ENCODE results near the gene NEURL1.
A peak's percentile ranks its signal among the peaks of the same experiment; 100 is the strongest.
"Not testable (repeated sequence)": the region's sequence is repeated elsewhere in the genome, so short reads cannot be mapped to it uniquely, and the experiment has no call there.

The NEURL1 gene

DNA sequence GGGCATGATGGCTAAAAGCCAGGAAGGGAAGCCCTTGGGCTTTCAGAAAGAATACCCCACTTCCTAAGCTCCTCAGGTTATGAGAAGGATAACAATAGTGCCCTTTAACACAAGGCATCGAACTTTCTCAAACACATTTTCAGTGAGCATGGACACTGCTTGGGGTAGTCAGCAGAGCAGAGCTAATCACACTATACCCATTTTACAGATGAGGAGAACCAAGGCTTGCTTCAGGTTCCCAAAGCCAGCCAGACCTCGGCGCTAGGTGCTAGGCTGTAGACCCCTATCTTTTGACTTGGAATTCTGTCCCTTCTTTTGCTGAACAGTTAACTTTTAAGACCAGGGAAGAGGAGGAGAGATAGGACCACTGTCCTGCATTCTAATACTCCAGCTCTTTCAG, 1.8 kb downstream of the NEURL1 start:
- no peak for DNase-seq

DNA sequence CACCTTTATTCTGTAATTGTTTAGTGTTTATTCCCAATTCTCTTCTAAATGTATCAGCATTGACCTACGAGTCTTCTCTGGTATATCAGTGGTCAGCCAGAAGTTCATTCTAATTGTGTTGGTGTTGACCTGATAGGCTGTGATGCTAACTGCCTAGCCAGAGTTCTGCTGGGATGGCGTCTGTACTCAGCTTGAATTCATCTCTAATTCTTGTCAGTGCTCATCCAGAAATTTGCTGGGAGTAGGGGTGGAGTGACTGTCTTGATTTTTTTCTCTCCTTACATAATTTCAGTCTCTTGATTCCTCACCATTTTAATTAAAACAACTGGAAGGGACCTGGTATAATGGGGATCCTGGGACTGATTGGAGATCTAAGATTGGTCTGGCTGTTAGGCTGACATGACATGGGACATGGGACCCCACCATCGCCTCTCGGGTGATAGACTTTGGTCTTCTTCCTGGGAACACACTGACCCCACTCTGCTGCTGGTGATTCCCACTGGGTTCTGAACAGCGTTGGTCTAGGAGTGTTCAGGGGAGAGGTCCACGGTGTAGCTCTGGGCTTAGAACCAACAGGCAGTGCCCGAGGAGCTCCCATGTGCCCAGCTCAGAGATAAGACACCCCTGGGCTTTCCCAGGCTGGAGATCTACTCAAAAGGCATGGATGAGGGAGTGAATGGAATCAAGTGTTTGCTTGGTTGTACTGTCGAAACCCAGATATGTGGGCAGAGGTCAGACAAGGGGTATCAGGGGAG, 3.8 kb downstream of the NEURL1 start:
- no peak for DNase-seq

DNA sequence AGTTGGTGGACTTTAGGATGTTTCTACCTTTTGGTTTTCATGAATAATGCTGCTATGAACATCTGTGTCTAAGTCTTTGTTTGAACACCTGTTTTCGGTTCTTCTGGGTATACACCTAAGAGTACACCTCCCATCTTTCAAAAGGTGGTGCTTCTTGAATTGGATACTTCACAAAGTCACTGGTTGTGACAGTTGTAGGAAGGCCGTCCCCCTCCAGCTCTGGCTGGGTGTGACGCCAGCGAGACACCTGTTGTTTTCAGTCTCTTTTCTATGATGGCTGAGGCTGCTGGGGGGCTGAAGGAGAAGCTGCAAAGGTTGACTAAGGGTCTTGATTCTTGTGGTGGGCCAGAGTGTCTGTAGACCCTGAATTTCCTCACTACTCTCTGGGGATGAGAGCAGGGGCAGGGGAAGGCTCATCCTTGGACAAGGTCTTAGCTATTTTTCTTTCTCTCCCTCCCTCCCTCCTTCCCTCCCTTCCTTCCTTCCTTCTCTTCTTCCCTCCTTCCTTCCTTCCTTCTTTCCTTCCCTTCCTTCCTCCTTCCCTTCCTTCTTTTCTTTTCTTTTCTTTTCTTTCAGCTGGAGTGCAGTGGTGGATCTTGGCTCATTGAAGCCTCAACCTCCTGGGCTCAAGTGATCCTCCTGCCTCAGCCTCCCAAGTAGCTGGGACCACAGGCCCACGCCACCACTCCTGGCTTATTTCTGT, 5.6 kb downstream of the NEURL1 start:
- no peak for DNase-seq

DNA sequence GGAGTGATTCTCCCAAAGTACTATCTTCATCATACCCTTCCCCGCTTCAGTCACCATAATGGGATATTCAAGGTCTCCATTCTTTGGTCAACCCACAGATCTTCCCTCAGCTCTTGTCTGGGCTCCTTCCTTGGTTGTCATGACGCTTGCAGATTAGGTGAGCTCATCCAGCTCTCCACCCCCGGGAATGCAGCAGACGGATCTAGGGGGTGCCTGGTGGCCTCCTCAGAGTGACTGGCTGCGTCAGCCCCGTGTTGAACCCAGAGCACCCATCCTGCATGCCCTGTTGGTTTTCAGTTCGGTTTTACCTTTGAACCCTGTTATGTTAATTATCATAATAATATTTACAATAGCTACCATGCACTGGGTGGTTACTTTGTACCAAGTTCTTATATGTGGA, 6.4 kb downstream of the NEURL1 start:
- DNase-seq, result no peak

DNA sequence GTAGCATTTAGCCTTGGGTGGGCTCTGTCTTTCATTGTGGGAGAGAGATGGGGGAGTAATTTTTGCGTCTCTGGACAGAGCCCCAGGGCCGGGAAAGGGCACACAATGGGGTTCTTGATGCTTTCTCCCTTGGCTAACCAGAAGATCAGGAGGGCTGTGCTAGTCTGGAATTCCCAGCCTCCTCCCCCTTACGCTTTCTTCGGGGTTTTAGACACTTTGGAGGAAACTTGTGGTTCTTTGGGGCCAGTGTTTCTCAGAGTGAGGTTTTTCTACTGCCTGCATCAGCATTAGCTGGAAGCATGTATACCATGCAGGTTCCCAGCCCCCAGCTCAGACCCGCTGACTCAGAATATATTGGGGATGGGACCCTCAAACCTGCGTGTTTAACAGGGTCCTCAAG, 7.0 kb downstream of the NEURL1 start:
- DNase-seq, result no peak

DNA sequence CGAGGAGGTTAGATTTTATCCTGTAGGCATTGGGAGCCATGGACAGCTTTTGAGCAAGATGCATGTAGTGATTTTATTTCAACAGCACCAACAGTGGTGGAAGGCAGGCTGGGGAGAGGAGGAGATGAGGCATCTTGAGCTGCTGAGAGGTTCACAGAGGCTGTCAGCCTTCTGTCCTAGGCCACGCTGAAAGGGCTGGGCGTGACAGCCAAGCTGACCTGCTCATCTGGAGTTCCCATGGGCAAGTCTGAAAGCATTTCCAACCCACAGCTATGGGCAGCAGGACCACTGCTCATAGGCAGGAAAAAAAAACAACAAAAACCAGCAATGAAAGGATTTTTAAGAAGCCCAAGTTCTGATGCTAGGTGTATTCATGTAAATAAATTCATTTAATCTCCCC, 7.7 kb downstream of the NEURL1 start:
- no peak for DNase-seq

DNA sequence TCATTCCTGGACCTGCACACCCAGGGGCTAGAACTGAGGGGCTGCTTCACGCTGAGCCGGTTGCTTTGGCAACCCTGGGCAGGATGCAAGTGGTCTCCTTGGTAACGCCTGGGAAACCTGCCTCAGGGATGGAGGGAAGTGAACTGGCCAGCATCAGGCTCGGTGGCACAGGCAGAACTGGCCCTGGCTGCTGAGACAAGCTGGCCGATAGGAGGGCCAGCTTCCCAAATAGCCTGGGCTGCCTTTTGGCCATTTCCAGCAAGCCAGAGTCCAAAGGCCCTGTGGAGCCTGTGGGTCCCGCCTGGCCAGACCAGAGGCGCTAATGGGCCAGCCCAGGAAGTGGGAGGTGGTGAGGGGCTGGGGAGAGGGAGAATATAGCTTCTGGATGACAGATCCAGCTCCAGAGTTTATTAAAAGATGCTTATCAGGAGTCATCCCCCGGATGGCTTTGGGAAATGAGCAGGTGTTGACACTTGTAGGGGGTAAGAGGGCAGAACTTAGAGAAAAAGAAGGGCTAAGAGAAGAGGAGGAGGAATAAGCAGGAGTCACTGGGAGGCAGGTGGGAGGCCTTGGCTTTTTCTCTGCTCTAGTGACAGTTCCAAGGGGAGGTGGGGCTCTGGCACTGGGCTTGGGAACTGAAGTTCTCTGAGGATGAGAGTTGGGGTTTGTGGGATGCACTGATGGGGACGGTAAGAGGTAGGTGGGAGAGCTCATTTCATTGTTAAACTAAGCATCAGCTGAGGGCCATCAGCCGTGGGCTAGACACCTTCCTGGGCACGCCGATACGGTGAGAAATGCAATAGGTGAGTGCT, 9.6 kb downstream of the NEURL1 start:
- DNase-seq, result no peak

DNA sequence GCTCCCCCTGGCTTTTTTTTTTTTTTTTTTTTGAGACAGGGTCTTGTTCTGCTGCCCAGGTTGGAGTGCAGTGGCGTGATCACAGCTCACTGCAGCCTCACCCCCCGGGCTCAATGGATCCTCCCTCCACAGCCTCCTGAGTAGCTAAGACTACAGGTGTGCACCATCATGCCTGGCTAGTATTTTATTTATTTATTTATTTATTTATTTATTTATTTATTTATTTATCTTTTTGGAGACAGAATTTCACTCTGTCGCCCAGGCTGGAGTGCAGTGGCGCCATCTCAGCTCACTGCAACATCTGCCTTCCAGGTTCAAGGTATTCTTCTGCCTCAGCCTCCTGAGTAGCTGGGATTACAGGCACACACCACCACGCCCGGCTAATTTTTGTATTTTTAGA, 10.3 kb downstream of the NEURL1 start:
- not testable (repeated sequence) for DNase-seq

DNA sequence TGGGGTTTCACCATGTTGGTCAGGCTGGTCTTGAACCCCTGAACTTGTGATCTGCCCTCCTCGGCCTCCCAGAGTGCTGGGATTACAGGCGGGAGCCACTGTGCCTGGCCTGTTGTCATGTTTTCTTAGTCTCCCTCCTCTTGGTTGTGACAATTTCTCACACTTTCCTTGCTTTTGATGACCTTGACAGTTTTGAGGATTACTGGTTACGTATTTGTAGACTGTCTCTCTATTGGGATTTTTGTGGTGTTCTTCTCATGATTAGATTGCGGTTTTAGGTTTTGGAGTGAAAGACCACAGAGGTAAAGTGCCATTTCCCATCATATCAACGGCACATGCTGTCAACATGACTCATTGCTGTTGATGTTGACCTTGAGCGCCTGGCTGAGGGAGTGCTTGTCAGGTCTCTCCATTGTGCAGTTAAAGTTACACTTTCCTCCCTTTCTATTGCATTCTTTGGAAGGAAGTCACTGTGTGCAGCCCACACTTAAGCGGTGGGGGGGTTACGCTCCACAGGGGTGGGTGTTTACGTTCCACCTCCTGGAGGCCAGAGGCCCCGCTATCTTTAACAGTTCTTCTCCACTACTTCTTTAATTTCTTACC, 10.8 kb downstream of the NEURL1 start:
- peak; percentile 53 for DNase-seq

DNA sequence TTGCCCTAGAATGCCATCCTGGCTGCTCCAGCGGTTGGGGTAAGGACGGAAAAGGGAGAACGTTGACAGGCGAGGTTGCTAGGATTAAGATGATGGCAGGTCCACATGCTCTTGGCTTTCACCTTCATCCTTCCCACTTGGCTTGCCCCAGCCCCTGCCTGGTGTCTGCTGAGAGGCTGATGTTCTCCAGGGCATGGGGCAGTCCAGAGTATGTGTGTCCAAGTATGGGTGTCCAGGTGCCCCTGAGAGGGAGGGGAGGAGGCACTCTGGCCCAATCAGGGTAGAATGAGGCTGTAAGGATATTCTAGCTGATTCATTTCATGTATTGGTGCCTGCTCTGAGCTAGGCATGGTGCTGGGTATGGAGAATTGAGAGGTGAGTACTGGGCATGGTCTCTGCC, 12.6 kb downstream of the NEURL1 start:
- no peak for DNase-seq

DNA sequence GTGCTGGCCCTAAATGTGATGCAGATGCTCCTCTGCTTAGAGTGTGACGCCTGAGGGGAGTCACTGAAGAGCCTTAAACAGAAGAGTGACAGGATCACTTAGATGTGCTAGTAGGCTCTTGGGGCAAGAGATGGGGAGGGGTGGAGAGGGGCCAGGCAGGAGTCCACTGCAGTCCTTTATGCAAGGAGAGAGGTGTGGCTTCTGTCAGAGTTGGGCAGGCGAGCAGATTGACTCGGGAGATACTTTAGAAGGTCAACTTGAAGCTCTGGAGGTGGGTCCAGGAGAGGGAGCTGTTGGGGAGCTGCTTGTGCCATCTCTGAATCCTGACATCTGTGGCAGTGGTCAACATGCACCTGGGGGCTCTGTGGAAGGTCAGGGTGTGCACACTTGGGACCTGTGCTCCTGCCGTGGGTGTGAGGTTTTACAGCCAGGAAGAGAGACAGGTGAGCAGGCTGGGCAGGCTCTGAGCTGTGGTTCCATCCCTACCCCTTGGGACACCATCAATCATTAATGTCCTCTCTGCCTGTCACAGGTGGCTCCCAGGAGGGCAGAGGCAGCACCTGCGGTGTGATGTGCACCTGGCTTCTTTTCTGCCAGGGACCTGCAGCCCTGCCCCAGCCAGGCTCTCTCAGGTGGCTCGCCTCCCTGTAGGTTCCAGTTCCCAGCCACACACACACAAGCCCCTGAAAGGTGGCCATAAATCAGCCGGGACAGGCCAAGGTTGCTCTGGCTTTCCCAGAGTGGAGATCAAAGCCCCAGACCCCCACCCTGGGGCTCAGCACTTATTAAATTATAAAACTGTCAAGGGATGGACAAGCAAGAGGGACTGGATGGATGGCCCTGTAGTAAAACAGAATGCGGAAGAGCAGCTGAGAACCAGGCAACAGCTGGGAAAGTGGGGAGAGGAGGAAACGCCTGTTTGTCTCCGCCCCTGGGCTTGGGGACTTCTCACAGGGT, 14.0 kb downstream of the NEURL1 start:
- no peak for DNase-seq

DNA sequence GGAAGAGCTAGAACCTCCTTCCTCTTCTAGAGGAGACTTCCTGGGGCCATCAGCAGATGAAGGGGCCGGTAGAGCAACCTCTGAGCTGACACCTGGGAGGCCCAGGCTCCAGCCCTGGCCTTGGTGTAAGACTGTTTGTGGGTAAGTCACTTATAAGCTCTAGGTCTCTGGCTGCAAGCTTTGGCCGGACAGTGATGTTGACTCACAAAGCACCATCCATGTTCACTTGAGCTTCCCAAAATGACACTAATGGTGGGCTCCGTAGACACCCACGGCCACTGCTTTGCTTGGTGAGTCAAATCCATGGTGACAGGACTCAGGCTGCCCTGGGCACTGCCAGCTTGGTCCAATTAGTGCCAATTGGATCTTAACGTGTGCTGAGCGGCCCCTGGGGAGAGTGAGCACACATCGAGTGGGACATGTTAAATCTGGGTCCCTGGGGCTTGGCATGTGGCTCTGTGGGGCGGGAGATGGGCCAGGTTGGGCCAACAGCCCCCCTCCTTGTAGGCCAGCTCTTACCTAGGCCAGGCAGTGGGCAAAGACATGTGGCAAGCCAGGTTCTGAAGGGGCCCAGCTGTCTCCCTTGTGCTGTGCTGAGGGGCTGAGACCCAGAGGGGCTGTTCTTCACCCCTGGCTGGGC, 16.7 kb downstream of the NEURL1 start:
- no peak for DNase-seq

DNA sequence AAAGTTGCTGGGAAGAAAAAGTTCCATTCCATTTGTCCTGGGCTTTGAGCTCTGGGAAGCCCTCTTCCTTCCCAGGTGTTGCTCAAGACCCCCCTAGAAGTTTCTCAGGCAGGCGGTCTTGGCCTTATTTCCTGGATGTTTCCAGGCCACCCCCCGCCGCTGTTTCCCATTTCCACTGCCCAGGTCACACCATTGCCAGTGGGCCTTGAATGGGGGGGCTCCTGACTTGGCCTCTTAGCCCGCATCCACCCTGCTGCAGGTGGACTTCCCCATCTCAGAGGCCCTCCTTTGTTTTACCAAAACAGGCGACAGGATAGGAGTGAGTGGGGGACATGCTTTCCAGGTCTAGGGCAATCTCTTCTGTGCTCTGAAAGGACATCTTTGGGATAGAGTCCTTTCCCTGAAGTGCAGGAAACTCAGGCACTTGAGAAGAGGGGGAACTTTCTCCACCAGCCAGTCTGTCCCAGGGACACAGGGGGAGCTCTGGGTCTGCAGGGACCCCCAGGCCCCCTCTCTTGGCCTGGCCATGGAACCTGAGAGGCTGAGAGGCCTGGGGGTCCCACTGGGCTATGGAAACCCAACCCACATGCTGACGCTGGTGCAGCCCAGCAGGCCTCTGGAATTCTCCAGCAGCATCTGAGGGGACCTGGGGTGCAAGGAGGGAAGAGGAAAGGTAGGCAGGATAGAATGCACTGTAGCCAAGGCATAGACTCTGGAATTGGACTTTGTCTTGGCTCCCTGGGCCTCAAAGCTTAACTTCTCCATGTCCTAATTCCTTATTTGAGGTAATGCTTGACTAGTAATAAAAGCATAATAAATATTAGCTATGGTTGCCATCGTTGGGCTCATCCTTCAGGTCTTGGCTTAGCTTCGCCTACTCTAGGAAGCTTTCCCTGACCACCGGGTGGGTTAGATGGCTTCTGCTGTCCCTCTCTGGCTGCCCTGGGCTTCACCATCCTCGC, 17.6 kb downstream of the NEURL1 start:
- DNase-seq, result no peak

DNA sequence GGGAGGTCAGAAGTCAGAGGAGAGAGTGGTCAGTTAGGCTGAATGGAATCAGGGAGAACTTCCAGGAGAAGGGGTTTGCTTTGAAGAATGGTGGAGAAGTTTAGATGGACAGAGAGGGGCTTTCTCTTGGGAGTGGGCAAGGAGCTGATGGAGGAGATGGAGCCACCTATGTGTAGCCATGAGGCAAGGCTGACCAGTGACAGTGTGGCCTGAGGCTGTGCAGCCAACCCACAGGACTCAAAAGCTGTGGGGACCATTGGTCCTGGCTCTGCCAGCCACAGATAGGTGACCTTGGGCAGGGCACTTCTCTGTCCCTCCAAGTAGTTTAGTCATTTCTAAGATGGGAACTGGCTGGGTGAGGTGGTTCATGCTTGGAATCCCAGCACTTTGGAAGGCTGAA, 18.7 kb downstream of the NEURL1 start:
- no peak for DNase-seq

DNA sequence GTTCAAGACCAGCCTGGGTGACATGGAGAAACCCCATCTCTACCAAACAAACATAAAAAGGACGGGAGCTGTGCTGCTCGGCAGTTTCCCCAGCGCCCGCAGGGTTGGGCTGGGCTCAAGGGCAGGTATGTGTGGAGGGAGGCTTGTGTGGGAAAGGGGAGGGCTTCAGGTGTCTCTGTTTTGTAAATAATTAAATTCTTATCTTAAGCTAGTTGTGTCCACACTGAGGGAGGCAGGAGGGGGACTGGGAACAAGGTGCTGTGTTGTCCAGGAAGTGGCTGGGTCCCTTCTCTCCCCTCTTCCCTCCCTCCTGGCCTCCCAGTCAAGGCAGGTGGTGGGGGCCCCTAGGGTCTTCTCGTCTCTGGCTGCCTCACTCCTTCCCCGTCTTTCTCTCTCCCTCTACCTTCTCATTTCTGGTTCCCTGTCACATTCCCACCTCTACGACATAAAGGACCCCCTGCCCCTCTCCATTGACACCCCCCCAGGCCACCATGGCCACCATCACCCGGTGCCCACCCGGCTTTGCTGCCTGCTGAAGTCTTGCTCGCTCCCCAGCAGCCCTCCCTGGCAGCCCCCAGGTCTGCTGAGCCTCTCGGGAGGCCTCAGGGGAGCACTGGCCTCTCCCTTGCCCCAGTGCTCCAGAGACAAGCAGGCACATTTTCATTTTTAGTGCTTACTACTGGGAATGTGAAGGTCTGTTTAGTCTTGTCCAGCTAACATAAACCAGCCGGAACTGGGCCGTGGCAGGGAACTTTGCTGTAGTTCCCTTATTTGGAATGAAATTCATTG, 19.3 kb downstream of the NEURL1 start:
- no peak for DNase-seq

DNA sequence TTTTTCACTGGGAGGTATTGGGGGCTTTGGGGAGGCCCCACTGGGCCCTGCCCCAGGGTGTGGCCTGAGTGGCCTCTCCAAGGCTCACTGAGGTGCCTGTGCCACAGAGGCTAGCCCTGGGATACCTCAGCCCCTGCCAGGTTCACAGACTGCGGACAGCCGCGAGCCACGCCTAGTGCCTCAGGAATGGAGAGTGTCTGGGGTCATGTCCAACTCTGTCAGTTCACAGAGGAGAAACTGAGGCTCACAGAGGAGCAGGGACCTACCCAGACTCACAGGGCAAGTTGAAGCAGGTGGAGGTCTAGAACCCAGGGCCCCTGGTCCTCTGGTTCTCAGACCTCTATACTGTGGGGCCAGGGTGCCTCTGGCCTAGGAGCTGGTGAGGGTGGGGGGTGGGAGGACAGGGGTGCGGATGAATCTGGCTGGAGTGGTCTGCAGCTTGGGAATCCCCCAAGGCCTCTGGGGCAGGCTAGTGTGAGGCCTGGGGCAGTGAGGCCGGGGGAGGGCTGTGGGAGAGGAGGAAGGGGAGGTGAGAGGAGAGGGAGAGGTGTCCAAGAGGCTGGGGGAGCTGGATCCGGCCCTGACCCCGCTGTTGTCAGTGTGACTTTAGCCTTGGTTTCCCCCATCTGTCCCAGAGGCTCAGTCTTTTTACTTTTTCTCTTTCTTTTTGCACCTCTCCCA, 20.0 kb downstream of the NEURL1 start:
- DNase-seq, result no peak

DNA sequence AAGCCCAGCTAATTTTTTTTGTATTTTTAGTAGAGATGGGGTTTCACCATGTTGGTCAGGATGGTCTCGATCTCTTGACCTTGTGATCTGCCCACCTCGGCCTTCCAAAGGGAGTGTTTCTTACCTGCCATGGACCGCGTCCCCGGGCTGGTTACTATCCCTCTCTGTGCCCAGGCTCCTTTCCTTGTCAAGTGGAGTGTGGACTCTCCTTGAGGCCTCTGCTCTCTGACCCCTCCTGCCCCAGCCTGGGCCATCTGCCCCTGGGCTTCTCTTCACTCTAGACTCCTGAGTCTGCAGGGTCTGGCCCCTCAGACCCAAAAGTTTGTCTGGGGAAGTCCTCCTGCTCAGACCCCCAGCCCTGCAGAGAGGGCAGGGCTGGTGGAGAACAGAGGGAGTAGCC, 20.7 kb downstream of the NEURL1 start:
- no peak for DNase-seq

DNA sequence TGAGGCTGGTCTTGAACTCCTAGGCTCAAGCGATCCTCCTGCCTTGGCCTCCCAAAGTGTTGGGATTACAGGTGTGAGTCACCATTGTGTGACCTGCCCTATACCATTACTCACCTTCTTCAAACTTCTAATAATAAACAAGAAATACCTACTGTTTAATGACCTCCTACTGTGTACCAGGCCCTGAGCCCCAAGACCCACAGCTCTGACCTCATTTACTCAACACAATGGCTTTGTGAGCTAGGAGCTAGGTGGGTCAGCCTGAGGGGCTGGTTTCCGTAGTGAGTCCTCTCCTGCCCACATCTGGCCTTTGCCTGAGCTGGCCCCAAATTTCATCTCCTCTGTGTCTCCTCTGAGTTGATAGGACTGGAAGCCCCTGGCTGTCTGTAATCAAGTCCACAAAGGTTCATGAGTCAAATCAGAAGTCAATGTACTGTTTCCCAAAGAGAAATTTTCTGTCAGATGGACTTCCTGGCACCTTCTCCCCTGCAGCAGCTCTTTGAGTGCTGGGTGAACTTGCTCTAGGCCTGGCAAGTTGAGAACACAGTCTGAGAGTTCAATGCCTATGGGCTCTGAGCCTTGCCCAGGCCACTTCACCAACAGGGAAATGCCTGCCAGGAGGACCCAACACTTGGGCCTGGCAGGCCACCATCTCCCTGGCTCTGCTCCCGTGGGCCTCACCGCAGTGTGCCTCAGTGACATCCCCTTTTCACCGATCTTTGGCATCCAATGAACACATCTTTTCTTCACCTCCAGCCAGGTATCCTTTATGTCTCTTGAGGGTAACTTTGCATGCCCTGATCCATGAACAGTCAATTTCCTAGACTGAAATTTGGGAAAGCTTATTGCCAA, 24.0 kb downstream of the NEURL1 start:
- no peak for DNase-seq

Measured in T1000 (cell line).